NB4 (cell line): ENCODE results near the gene MRPL58.

Experiments used
- DNase-seq: peaks from one replicate; pipeline ENCODE4 v3.0.0; 2010; ENCODE audit warnings: low read depth
- H3K4me3 ChIP-seq: one replicate; pipeline ENCODE4 v1.5.1; 2011; ENCODE audit warnings: mild to moderate bottlenecking, low read depth, low read length, moderate library complexity
- CTCF ChIP-seq: IDR thresholded peaks from one replicate; pipeline ENCODE4 v1.5.1; 2012; ENCODE audit warnings: low read depth, low read length
- MYC ChIP-seq: IDR thresholded peaks from 2 replicates; pipeline ENCODE4 v1.6.1; 2011; ENCODE audit warnings: low read depth, low read length
- POLR2A ChIP-seq: IDR thresholded peaks from 2 replicates; pipeline ENCODE4 v1.6.1; 2011; ENCODE audit warnings: mild to moderate bottlenecking; ENCODE audit not compliant: insufficient read length; ENCODE audit errors: extremely low read depth
- TF ChIP-seq, protein P1 (sequence below): IDR thresholded peaks from 2 replicates; pipeline ENCODE4 v1.6.1; 2011; ENCODE audit warnings: low read depth, low read length

Gene MRPL58

DNA sequence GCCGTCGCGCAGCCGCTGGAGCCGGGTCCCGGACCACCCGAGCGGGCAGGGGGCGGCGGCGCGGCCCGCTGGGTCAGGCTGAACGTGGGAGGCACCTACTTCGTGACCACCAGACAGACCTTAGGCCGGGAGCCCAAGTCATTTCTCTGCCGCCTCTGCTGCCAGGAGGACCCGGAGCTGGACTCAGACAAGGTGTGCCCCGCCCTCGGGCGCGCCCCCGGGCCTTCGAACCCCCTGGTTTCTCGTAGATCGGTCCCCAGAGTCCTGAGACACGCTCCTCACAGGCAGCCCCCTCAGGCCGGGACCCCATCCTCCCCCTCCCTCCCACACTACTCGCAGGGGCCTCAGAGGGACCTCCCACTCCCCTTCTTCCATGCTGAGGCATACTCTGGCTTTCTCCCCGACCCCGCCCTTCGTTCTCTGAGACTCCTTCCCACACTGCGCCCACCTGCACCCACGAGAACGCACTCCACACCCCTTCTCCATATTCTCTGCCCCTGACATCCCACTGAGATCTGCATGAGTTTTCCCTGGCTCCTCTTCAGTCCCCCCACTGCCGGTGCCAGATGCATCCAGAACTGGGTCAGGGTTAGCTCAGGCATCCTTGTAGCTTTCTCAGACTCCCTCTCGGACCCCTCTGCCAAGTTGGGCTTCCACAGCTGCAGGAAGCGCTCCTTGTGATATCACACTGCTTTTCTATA is 35.1 kb downstream of the MRPL58 start:
- peak; percentile 43 for DNase-seq
- TF ChIP-seq, protein P1, sequence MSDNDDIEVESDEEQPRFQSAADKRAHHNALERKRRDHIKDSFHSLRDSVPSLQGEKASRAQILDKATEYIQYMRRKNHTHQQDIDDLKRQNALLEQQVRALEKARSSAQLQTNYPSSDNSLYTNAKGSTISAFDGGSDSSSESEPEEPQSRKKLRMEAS = no peak
- TF ChIP-seq POLR2A (no peak), MYC (no peak), CTCF (no peak)
- peak overlapping the region; percentile 77 for H3K4me3 ChIP-seq

- H3K4me3 ChIP-seq = peak overlapping the region; percentile 77
- no peak for TF ChIP-seq MYC
- TF ChIP-seq, protein P1 = no peak
- no peak for TF ChIP-seq CTCF
- no peak for TF ChIP-seq POLR2A
- peak; percentile 25 for DNase-seq
These were observed 35.9 kb downstream of the MRPL58 start for GRCh38 chr17:75048249-75048878.

GRCh38 chr17:75049057-75049456 is 36.6 kb downstream of the MRPL58 start:
- H3K4me3 ChIP-seq = peak overlapping the region; percentile 12
- no peak for TF ChIP-seq POLR2A
- TF ChIP-seq CTCF = no peak
- no peak for TF ChIP-seq MYC
- TF ChIP-seq, protein P1 = no peak
- DNase-seq = no peak

DNA sequence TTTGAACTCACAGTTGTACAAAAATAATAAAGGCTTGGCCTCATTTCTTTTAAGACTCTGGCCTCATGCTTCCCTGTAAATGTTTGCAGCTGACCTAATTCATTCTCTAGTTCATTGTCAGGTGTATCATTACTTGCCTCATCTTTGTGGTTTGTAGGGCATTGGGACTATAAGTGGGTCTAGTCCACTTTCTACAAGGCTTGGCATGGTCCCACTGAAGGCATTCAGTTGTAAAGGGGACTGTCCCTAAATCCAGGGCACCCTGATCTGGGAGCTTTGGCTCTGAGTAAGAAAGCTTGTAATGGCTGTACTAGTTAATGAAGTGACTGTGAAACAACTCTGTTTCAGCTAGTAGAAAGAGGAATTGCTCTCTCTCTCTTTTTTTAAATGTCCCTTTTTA is 37.2 kb downstream of the MRPL58 start:
- TF ChIP-seq CTCF (no peak), POLR2A (no peak), MYC (no peak)
- TF ChIP-seq, protein P1 = no peak
- no peak for DNase-seq
- no peak overlapping the region for H3K4me3 ChIP-seq

DNA sequence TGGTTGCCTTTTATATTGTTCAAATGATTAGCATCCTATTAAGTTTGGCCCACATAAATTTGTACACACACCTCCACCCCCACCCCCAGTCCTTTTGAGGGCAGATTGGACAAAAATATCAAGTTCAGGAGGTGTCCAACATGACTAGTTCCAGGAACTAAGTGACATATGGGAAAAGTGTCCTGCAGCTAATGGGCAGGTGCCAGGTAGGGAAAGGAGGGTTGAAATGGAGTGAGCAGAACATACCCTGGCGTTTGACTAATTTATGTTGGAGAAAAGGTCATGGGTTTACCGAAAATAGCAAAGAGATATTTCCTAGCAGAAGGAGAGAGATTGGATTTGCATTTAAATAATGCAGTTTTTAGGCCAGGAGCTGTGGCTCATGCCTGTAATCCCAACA is 39.5 kb downstream of the MRPL58 start:
- no peak for DNase-seq
- TF ChIP-seq, protein P1 = no peak
- no peak for TF ChIP-seq CTCF
- TF ChIP-seq MYC = no peak
- no peak overlapping the region for H3K4me3 ChIP-seq
